Measurements from ENCODE around the gene NCOR2.

DNA sequence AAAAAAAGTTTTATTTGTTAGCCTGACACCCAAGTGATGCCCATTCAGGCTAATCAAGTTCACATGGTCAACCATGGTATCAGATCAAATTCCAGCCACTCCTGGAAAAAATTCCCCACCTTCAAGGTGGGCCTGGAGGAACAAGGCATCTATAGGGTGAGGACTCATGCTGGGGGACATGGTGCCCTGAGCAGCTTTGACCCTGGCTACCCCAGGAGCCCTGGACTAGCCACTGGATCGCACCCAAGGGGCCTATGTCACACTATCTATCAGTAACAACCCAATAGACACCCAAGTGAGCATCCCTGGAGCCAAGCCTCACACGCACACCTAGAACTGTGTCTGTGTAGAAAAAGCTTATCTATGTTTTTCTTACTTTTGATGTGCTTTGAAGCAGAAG lies 4.1 kb upstream of the NCOR2 start:
- no peak for TF ChIP-seq ESRRG (CRISPR knock-in tag; IDR thresholded peaks at IDR 0.05)
- TF ChIP-seq TCF4 (CRISPR knock-in tag; IDR thresholded peaks at IDR 0.05; ENCODE audit: borderline replicate concordance), result no peak
- no peak for TF ChIP-seq ISL1 (CRISPR knock-in tag; IDR thresholded peaks at IDR 0.05)
- TF ChIP-seq, protein P1, sequence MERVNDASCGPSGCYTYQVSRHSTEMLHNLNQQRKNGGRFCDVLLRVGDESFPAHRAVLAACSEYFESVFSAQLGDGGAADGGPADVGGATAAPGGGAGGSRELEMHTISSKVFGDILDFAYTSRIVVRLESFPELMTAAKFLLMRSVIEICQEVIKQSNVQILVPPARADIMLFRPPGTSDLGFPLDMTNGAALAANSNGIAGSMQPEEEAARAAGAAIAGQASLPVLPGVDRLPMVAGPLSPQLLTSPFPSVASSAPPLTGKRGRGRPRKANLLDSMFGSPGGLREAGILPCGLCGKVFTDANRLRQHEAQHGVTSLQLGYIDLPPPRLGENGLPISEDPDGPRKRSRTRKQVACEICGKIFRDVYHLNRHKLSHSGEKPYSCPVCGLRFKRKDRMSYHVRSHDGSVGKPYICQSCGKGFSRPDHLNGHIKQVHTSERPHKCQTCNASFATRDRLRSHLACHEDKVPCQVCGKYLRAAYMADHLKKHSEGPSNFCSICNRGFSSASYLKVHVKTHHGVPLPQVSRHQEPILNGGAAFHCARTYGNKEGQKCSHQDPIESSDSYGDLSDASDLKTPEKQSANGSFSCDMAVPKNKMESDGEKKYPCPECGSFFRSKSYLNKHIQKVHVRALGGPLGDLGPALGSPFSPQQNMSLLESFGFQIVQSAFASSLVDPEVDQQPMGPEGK (CRISPR knock-in tag; IDR thresholded peaks at IDR 0.05; ENCODE audit: borderline replicate concordance), result no peak
- TF ChIP-seq OSR1 (CRISPR knock-in tag; IDR thresholded peaks at IDR 0.05), result no peak
- TF ChIP-seq, protein P2, sequence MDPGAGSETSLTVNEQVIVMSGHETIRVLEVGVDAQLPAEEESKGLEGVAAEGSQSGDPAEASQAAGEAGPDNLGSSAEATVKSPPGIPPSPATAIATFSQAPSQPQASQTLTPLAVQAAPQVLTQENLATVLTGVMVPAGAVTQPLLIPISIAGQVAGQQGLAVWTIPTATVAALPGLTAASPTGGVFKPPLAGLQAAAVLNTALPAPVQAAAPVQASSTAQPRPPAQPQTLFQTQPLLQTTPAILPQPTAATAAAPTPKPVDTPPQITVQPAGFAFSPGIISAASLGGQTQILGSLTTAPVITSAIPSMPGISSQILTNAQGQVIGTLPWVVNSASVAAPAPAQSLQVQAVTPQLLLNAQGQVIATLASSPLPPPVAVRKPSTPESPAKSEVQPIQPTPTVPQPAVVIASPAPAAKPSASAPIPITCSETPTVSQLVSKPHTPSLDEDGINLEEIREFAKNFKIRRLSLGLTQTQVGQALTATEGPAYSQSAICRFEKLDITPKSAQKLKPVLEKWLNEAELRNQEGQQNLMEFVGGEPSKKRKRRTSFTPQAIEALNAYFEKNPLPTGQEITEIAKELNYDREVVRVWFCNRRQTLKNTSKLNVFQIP (CRISPR knock-in tag; IDR thresholded peaks at IDR 0.05; ENCODE audit: borderline replicate concordance, low read depth), result no peak
- TF ChIP-seq ZNF8 (CRISPR knock-in tag; IDR thresholded peaks at IDR 0.05), result no peak
- no peak for TF ChIP-seq ZNF565 (CRISPR knock-in tag; conservative IDR thresholded peaks at IDR 0.05; ENCODE audit: low read depth)
- no peak for TF ChIP-seq PPARA (CRISPR knock-in tag; IDR thresholded peaks at IDR 0.05; ENCODE audit: borderline replicate concordance)
- TF ChIP-seq, protein P3, sequence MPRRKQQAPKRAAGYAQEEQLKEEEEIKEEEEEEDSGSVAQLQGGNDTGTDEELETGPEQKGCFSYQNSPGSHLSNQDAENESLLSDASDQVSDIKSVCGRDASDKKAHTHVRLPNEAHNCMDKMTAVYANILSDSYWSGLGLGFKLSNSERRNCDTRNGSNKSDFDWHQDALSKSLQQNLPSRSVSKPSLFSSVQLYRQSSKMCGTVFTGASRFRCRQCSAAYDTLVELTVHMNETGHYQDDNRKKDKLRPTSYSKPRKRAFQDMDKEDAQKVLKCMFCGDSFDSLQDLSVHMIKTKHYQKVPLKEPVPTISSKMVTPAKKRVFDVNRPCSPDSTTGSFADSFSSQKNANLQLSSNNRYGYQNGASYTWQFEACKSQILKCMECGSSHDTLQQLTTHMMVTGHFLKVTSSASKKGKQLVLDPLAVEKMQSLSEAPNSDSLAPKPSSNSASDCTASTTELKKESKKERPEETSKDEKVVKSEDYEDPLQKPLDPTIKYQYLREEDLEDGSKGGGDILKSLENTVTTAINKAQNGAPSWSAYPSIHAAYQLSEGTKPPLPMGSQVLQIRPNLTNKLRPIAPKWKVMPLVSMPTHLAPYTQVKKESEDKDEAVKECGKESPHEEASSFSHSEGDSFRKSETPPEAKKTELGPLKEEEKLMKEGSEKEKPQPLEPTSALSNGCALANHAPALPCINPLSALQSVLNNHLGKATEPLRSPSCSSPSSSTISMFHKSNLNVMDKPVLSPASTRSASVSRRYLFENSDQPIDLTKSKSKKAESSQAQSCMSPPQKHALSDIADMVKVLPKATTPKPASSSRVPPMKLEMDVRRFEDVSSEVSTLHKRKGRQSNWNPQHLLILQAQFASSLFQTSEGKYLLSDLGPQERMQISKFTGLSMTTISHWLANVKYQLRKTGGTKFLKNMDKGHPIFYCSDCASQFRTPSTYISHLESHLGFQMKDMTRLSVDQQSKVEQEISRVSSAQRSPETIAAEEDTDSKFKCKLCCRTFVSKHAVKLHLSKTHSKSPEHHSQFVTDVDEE (CRISPR knock-in tag; IDR thresholded peaks at IDR 0.05), result no peak
- TF ChIP-seq ARNTL (CRISPR knock-in tag; IDR thresholded peaks at IDR 0.05; ENCODE audit: borderline replicate concordance, low read depth), result no peak
- TF ChIP-seq TOX (CRISPR knock-in tag; IDR thresholded peaks at IDR 0.05; ENCODE audit: borderline replicate concordance), result no peak
- no peak for TF ChIP-seq ZC3H10 (CRISPR knock-in tag; IDR thresholded peaks at IDR 0.05)
